Measurements from ENCODE around the gene SLC13A4.

The SLC13A4 gene

GRCh38 chr7:135731131-135731530 lies 3.1 kb upstream of the SLC13A4 start:
- H3K27ac ChIP-seq (ENCODE audit: extremely low read depth, low read depth, low read length), result no peak overlapping the region
- no peaks in the 10 kb centered on the region for H3K4me1 ChIP-seq (ENCODE audit: control insufficient read depth, insufficient read depth, low read length)
- H3K4me3 ChIP-seq (ENCODE audit: low read depth, low read length), result no peak overlapping the region
- POLR2A ChIA-PET, result no interaction called here
- H3K36me3 ChIP-seq (ENCODE audit: control insufficient read depth in 2 of 2, insufficient read depth in 1 of 2, low read length in 2 of 2), result no peaks in the 10 kb centered on the region
- CTCF ChIA-PET, result no interaction called here
- TF ChIP-seq ZNF843 (tag by site-specific recombination; IDR thresholded peaks at IDR 0.05) (no peak), ZNF175 (tag by site-specific recombination; IDR thresholded peaks at IDR 0.05) (no peak), ZNF10 (tag by site-specific recombination; IDR thresholded peaks at IDR 0.05) (no peak), KLF16 (tag by site-specific recombination; IDR thresholded peaks at IDR 0.05) (no peak), MEIS1 (CRISPR knock-in tag; IDR thresholded peaks at IDR 0.05; ENCODE audit: borderline replicate concordance) (no peak), ZNF777 (tag by site-specific recombination; IDR thresholded peaks at IDR 0.05; ENCODE audit: borderline replicate concordance) (no peak), ZNF571 (tag by site-specific recombination; IDR thresholded peaks at IDR 0.05) (no peak), ZBTB26 (tag by site-specific recombination; optimal IDR thresholded peaks at IDR 0.05) (no peak), ZNF112 (tag by site-specific recombination; IDR thresholded peaks at IDR 0.05) (no peak), ZBTB49 (tag by site-specific recombination; IDR thresholded peaks at IDR 0.05; ENCODE audit: low read depth) (no peak)
- TF ChIP-seq, protein P1, sequence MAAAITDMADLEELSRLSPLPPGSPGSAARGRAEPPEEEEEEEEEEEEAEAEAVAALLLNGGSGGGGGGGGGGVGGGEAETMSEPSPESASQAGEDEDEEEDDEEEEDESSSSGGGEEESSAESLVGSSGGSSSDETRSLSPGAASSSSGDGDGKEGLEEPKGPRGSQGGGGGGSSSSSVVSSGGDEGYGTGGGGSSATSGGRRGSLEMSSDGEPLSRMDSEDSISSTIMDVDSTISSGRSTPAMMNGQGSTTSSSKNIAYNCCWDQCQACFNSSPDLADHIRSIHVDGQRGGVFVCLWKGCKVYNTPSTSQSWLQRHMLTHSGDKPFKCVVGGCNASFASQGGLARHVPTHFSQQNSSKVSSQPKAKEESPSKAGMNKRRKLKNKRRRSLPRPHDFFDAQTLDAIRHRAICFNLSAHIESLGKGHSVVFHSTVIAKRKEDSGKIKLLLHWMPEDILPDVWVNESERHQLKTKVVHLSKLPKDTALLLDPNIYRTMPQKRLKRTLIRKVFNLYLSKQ (tag by site-specific recombination; IDR thresholded peaks at IDR 0.05; ENCODE audit: borderline replicate concordance), result no peak
- no peaks in the 10 kb centered on the region for H3K9me3 ChIP-seq (ENCODE audit: control insufficient read depth, insufficient read depth, low read depth, low read length)

DNA sequence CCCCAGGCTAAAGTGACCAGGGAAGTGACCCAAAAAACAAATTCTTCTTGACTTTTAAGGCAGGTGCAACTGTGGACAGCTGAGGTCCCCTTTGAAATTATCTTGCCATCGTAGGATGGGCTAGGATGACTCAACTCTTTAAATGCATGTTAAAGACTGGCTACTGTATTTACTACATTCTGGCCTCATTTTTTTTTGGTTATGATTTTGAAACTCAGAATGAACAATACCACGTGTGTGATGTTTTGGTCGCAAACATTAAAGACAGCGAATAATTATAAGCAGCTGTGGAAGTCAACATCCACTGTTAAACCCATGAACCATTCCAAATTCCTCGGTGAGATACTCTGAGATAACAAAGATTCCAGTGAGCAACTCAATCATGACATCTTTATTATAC lies 1.2 kb upstream of the SLC13A4 start:
- Histone ChIP-seq H3K27ac (ENCODE audit: extremely low read depth, low read depth, low read length) (no peak overlapping the region), H3K9me3 (ENCODE audit: control insufficient read depth, insufficient read depth, low read depth, low read length) (no peaks in the 10 kb centered on the region), H3K36me3 (ENCODE audit: control insufficient read depth in 2 of 2, insufficient read depth in 1 of 2, low read length in 2 of 2) (no peaks in the 10 kb centered on the region), H3K4me1 (ENCODE audit: control insufficient read depth, insufficient read depth, low read length) (no peaks in the 10 kb centered on the region), H3K4me3 (ENCODE audit: low read depth, low read length) (no peak overlapping the region)
- ChIA-PET POLR2A (no interaction called here), CTCF (interaction anchor here (0.7 to 1.1 kb wide), 3 partner anchors 18 to 601 kb away, joined by 3 to 4 read pairs (median 3); no protein-coding TSS in a partner anchor)
- TF ChIP-seq ZNF341 (tag by site-specific recombination; IDR thresholded peaks at IDR 0.05; ENCODE audit: low read depth) (no peak), ZNF146 (tag by site-specific recombination; IDR thresholded peaks at IDR 0.05) (no peak), ZSCAN30 (tag by site-specific recombination; IDR thresholded peaks at IDR 0.05) (no peak), ZNF530 (tag by site-specific recombination; IDR thresholded peaks at IDR 0.05; ENCODE audit: low read depth) (no peak), KLF16 (tag by site-specific recombination; IDR thresholded peaks at IDR 0.05) (no peak), KLF9 (tag by site-specific recombination; IDR thresholded peaks at IDR 0.05; ENCODE audit: low read depth) (no peak), ZNF350 (tag by site-specific recombination; IDR thresholded peaks at IDR 0.05) (no peak)
